HG03432 (cell line): Measurements from ENCODE around the gene ITGAE.
"Not testable (repeated sequence)": the region's sequence is repeated elsewhere in the genome, so short reads cannot be mapped to it uniquely, and the experiment has no call there.

Experiments
- ATAC-seq: cut with Tn5 transposase; IDR thresholded peaks from one replicate; pipeline ENCODE4 v1.9.1; 2021; ENCODE audit warnings: mild to moderate bottlenecking, moderate library complexity; ENCODE audit not compliant: unreplicated experiment

Gene ITGAE

GRCh38 chr17:3732210-3732621 is 68.8 kb downstream of the ITGAE start:
- peak; percentile 45 for ATAC-seq

GRCh38 chr17:3730881-3731429 is 70.0 kb downstream of the ITGAE start:
- ATAC-seq = no peak

- ATAC-seq = no peak
These were observed 71.1 kb downstream of the ITGAE start for GRCh38 chr17:3729881-3730280.

GRCh38 chr17:3728099-3728498 is 72.9 kb downstream of the ITGAE start:
- not testable (repeated sequence) for ATAC-seq

GRCh38 chr17:3727041-3727440 is 73.9 kb downstream of the ITGAE start:
- no peak for ATAC-seq

GRCh38 chr17:3724378-3725077 is 76.5 kb downstream of the ITGAE start:
- no peak for ATAC-seq

- ATAC-seq = peak; percentile 83
These were observed 77.2 kb downstream of the ITGAE start, which contains the start of gene HASPIN for GRCh38 chr17:3723556-3724377. Gene HASPIN, plus strand, starts transcription at chr17:3723903. Its CDS starts 33 bp downstream, at chr17:3723936.

GRCh38 chr17:3723188-3723555 is 77.8 kb downstream of the ITGAE start:
- peak; percentile 3 for ATAC-seq

GRCh38 chr17:3722716-3723115 is 78.3 kb downstream of the ITGAE start:
- ATAC-seq = no peak

- no peak for ATAC-seq
These were observed 81.7 kb downstream of the ITGAE start for GRCh38 chr17:3719265-3719664.

- no peak for ATAC-seq
These were observed 82.8 kb downstream of the ITGAE start for GRCh38 chr17:3718201-3718600.

GRCh38 chr17:3715296-3715695 is 85.7 kb downstream of the ITGAE start:
- ATAC-seq = no peak

GRCh38 chr17:3712811-3713463 is 88.1 kb downstream of the ITGAE start:
- no peak for ATAC-seq

GRCh38 chr17:3710951-3711383 is 90.0 kb downstream of the ITGAE start:
- ATAC-seq = peak; percentile 87

GRCh38 chr17:3708366-3708765 is 92.6 kb downstream of the ITGAE start:
- ATAC-seq = no peak

- not testable (repeated sequence) for ATAC-seq
These were observed 95.3 kb downstream of the ITGAE start for GRCh38 chr17:3705718-3705984.

GRCh38 chr17:3704931-3705717 is 95.9 kb downstream of the ITGAE start:
- no peak for ATAC-seq

- not testable (repeated sequence) for ATAC-seq
These were observed 98.9 kb downstream of the ITGAE start for GRCh38 chr17:3702041-3702539.

GRCh38 chr17:3699951-3700350 is 101.0 kb downstream of the ITGAE start:
- ATAC-seq = no peak

- no peak for ATAC-seq
These were observed 102.8 kb downstream of the ITGAE start for GRCh38 chr17:3698139-3698538.

GRCh38 chr17:3697103-3697476 is 103.9 kb downstream of the ITGAE start:
- ATAC-seq = no peak
